ENCODE measurements around the gene ELN. TPM values are rescaled to one million over a fixed set of nuclear protein-coding genes. Genes with fewer than 3 reads are reported as not detected.

Gene ELN
- total RNA-seq, 1 experiment from 2014 or later: not detected

DNA sequence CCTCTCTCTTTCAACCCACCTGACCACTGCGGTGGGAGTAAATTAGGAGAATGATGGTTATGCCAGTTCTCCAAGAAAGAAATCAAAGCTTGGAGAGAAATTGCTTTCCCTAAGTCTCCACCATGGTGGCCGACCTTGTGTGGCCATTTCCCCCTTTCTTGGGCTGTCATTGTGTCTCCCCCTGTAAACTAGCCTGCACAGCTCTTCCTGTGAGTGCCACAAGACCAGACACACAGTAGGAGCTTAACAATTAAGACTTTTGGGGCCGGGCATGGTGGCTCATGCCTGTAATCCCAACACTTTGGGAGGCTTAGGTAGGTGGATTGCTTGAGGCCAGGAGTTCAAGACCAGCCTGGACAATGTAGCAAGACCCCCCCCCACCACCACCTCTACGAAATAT, 36.7 kb downstream of the ELN start:
- in situ Hi-C loops (cut with HindIII; ENCODE audit: low pct_unique_long_range_greater_than_20kb, low sequenced_read_pairs): no loop called here
- DNase-seq (ENCODE audit: low read depth, low spot score): no peak

DNA sequence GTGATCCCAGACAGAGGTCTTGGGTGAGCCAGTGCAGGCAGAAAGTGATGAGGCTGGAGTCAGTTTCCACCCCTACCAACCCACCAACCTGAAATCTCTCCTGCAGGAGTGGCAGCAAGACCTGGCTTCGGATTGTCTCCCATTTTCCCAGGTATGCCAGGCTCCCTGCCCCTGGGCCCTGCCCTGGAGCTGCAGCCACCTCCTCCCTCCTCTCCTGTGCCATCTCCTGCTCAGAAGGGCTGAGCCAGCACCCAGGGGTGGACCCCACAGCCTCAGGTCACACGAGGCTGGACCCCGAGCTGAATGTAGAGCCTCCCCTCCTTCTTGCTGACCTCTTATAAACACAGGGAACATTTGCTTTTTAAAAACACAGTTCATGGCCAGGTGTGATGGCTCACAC, 38.7 kb downstream of the ELN start:
- no peak for DNase-seq (ENCODE audit: low read depth, low spot score)
- in situ Hi-C loops (cut with HindIII; ENCODE audit: low pct_unique_long_range_greater_than_20kb, low sequenced_read_pairs): no loop called here

DNA sequence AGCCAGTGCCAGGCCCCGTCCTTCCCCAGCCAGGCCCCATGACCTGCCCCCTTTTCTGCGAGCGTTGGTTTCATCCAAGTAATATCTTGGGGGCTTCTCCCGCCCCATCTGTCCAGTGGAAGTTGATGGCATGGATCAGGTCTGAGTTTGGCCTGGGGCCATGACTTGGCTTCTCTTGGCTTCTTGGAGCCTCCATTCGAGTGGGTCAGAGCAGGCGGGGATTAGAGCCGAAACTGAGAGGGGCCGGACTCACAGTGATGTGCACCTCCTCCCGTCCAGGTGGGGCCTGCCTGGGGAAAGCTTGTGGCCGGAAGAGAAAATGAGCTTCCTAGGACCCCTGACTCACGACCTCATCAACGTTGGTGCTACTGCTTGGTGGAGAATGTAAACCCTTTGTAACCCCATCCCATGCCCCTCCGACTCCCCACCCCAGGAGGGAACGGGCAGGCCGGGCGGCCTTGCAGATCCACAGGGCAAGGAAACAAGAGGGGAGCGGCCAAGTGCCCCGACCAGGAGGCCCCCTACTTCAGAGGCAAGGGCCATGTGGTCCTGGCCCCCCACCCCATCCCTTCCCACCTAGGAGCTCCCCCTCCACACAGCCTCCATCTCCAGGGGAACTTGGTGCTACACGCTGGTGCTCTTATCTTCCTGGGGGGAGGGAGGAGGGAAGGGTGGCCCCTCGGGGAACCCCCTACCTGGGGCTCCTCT, 40.6 kb downstream of the ELN start:
- DNase-seq (ENCODE audit: low read depth, low spot score): no peak
- in situ Hi-C loops (cut with HindIII; ENCODE audit: low pct_unique_long_range_greater_than_20kb, low sequenced_read_pairs): no loop called here

DNA sequence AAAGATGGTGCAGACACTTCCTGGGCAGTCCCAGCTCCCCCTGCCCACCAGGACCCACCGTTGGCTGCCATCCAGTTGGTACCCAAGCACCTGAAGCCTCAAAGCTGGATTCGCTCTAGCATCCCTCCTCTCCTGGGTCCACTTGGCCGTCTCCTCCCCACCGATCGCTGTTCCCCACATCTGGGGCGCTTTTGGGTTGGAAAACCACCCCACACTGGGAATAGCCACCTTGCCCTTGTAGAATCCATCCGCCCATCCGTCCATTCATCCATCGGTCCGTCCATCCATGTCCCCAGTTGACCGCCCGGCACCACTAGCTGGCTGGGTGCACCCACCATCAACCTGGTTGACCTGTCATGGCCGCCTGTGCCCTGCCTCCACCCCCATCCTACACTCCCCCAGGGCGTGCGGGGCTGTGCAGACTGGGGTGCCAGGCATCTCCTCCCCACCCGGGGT, 41.1 kb downstream of the ELN start:
- in situ Hi-C loops (cut with HindIII; ENCODE audit: low pct_unique_long_range_greater_than_20kb, low sequenced_read_pairs): no loop called here
- DNase-seq (ENCODE audit: low read depth, low spot score): no peak

DNA sequence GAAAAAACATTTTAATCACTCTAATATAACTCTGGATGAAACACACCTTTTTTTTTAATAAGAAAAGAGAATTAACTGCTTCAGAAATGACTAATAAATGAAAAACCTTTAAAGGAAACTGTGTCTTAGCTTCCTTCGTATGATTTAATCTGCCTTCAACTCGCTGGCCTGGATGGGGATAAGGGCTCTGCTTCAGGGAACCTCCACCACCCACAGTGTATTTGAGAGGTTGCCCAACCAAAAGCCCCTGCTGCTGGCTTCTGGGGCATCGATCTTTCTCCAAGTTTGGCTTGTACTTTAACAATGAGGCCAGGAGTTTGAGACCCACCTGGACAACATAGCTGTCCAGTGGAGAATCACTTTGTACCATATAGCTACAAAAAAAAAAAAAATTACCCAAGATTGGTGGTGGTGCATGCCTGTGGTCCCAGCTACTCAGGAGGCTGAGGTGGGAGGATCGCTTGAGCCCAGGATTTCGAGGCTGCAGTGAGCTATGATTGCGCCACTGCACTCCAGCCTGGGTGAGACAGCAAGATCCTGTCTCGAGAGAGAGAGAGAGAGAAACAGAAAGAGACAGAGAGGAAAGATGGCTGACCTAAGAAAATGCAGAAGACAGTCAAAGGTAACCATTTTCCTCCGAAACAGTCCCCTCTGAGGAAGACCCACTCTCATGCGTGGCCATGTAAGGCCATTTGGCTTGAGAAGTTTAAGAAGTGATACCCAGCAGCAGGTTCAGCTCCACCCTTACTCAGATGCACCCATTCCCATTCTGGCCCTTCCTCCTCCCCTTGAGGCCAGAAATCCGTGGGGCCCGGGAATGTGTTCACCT, 42.0 kb downstream of the ELN start:
- in situ Hi-C loops (cut with HindIII; ENCODE audit: low pct_unique_long_range_greater_than_20kb, low sequenced_read_pairs): no loop called here
- DNase-seq (ENCODE audit: low read depth, low spot score): no peak

DNA sequence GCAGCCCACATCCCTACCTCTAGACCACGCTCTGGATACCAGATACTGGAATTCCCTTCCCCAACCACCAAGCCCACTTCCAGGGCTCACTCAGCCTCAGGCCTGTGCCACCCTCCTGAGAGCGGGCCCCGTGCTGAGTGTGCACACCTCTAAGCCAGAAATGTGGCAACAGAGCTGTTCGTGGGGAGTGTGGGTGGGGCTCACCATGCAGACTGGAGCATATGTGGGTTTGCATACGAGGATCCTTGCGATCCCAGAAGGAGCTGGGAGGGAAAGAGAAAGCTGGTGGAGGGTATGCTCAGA, 42.6 kb downstream of the ELN start:
- DNase-seq (ENCODE audit: low read depth, low spot score): no peak
- in situ Hi-C loops (cut with HindIII; ENCODE audit: low pct_unique_long_range_greater_than_20kb, low sequenced_read_pairs): no loop called here

DNA sequence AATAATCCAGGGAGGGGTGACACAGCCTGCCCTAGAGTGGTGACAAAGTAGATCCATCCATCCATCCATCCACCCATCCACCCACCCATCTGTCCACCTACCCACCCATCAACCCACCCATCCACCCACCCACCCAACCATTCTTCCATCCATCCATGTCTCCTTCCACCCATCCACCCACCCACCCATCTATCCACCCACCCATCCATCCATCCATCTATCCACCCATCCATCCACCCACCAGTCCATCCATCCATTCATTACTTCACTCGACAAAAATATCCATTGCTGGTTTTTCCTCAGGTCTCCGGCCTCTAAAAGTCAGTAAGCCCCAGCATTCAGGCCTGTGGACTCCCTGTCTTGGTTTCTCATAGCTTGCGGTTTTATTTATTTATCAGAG, 43.1 kb downstream of the ELN start:
- DNase-seq (ENCODE audit: low read depth, low spot score): no peak
- in situ Hi-C loops (cut with HindIII; ENCODE audit: low pct_unique_long_range_greater_than_20kb, low sequenced_read_pairs): no loop called here

DNA sequence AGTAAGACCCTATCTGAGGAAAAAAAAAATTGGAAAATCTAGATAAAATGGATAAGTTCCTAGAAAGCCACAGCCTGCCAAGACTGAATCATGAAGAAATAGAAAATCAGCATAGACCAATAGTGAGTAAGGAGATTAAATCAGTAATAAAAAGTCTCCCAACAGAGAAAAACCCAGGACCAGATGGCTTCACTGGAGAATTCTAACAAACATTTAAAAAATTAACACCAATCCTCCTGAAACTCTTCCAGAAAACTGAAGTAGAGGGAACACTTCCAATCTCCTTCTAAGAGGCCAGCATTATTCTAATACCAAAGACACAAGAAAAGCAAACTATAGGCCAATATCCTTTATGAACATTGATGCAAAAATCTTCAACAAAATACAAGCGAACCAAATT, 46.8 kb downstream of the ELN start:
- no peak for DNase-seq (ENCODE audit: low read depth, low spot score)
- in situ Hi-C loops (cut with HindIII; ENCODE audit: low pct_unique_long_range_greater_than_20kb, low sequenced_read_pairs): loop anchor here (25.0 kb wide), 1 partner anchor 113 kb away; no protein-coding TSS in a partner anchor

DNA sequence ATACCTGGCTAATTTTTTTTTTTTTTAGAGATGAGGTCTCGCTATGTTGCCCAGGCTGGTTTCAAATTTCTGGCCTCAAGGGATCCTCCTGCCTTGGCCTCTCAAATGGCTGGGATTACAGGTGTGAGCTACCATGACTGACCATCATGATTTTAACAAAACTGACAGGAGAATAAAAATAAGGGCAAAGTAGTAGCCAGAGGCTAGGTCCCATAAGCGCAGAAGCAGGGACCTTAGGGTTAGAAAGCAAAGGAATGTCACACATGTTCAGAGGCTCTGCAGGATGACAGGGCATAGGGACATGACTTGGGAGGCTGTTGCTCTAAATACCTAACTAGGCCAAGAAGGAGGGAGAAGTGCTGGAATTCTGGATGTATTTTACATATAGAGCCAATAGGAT, 50.5 kb downstream of the ELN start:
- no peak for DNase-seq (ENCODE audit: low read depth, low spot score)
- in situ Hi-C loops (cut with HindIII; ENCODE audit: low pct_unique_long_range_greater_than_20kb, low sequenced_read_pairs): loop anchor here (25.0 kb wide), 1 partner anchor 109 kb away; no protein-coding TSS in a partner anchor

DNA sequence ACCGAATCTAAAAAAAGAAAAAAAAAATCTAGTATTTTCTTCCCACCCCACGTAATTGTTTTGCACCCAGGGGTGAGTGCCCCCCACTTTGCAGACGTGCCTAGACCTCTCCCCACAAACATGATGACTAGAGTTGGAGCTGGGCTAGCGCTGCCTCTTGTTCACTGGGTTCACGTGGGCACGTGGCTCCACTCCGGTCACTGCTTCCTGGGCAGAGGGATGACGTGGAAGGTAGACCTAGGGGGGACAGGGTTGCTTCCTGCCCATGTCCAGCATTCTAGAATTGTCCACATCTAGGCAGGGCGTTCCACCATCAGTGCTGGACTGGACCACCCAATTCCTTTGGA, 54.8 kb downstream of the ELN start:
- no peak for DNase-seq (ENCODE audit: low read depth, low spot score)
- in situ Hi-C loops (cut with HindIII; ENCODE audit: low pct_unique_long_range_greater_than_20kb, low sequenced_read_pairs): loop anchor here (25.0 kb wide), 1 partner anchor 105 kb away; no protein-coding TSS in a partner anchor

DNA sequence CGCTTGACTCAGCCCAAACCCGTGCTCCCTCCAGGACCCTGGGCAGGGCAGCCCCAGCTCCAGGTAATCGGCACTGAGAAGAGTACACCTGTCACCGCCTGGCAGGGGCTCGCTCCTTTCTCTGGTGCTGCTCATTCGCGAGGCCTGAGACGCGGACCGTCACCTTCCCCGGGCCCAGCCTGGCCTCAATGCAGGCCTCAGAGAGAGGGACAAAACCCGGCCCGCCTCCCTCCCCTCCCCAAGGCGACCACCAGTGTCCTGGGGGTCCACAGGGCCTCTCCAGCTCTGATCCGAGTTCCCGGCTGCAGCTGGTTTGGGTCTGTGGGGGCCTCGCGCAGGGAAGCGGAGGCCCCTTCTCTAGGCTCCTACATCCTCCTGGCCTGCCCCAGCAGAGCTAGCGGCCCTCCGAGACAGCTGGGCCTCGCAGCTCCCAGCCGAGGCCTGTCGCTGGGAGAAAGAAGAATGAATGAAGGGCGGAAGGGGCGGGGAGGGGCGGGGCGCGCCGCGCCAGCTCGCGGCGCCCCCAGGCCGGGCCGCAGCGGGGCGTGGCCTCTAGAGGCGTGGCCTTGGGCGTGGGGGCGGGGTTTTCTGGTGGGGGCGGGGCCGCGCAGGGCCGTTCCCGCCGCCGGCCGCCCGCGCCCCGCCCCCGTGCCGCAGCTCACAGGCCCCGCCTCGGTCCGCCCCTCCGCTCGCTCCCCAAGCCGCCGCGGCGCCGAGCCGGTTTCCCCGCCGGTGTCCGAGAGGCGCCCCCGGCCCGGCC, 55.3 kb downstream of the ELN start, which contains the start of gene LIMK1:
Gene LIMK1 (plus strand): TSS at position 688 of the 760 bp plus-strand sequence. CDS start 187 bp downstream, outside the sequence.
- DNase-seq (ENCODE audit: low read depth, low spot score): peak; percentile 78
- in situ Hi-C loops (cut with HindIII; ENCODE audit: low pct_unique_long_range_greater_than_20kb, low sequenced_read_pairs): loop anchor here (25.0 kb wide), 1 partner anchor 104 kb away; no protein-coding TSS in a partner anchor

DNA sequence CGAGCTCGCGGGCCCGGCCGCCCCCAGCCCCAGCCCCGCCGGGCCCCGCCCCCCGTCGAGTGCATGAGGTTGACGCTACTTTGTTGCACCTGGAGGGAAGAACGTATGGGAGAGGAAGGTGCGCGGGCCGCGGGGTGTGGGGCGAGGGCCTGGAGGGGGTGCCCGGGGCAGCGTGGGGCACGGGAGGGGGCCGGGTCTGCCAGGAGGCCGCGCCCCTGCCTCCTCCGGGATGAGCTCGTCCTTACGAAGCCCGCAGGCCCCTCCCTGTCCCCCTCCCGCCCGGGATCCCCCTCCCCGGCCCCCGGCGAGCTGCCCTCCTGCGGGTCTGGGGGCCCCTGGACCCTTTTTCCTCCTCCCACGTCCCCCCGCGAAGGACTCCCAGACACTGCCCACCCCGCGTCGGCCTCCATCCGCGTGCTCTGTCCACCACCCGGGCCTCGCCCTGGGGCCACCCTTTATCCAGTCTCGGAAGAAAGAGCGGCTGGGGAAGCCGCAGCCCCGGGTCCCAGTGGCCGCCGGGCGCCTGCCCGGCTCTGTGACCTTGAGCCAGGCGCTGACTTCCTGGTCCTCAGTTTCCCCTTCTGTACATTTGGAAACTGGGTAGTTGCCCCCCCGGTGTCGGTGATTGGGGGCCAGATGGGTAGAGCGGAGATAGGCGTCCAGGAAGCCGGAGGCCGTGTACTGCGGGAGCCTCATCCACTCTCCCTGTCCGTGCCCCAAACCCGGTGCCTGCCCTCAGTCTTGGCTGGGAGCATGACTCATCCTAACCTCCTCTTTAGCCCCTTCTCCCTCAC, 56.2 kb downstream of the ELN start:
- in situ Hi-C loops (cut with HindIII; ENCODE audit: low pct_unique_long_range_greater_than_20kb, low sequenced_read_pairs): loop anchor here (25.0 kb wide), 1 partner anchor 103 kb away; no protein-coding TSS in a partner anchor

DNA sequence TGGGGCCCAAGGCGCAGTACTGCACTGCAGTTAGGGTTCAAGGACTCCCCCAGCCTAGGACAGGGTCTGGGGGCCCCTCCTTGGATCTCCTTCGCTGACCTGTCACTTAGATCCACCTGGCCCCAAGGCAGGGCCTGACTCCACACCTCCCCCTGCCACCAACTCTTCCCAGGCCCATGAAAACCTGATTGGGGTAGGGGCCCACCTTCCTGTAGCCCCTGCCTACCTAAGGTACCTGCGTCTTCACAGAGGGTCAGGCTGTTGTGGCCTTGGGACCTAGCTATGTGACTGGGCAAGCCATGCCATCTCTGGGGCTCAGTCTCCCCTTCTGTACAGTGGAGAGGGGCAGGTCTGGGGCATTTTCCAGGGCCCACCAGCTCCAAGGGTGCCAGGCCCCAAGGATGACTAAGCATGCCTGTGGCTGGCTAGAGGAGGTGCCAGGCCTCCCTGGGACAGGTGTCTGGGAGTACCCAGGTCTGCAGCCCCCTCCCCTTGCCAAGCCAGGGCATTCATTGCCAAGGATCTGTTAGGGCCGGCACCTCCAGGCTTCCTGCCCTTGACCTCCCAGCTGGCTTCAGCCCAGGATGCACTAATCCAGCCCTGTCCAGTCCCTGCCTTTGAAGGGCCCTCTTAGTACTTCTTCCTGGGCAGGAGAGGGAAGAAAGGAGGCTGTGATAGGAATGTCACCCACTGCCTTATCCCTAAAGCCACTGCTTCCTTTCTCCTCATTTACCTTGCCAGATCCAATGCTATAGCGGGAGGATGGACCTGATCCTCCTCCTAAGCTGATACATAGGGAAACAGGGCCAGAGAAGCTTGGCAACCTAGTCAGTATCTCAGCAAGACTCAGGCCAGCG, 57.0 kb downstream of the ELN start:
- in situ Hi-C loops (cut with HindIII; ENCODE audit: low pct_unique_long_range_greater_than_20kb, low sequenced_read_pairs): loop anchor here (25.0 kb wide), 1 partner anchor 102 kb away; no protein-coding TSS in a partner anchor
- no peak for DNase-seq (ENCODE audit: low read depth, low spot score)

More for the DNA sequence above, 56.2 kb downstream of the ELN start:
- DNase-seq (ENCODE audit: low read depth, low spot score): peak; percentile 29

DNA sequence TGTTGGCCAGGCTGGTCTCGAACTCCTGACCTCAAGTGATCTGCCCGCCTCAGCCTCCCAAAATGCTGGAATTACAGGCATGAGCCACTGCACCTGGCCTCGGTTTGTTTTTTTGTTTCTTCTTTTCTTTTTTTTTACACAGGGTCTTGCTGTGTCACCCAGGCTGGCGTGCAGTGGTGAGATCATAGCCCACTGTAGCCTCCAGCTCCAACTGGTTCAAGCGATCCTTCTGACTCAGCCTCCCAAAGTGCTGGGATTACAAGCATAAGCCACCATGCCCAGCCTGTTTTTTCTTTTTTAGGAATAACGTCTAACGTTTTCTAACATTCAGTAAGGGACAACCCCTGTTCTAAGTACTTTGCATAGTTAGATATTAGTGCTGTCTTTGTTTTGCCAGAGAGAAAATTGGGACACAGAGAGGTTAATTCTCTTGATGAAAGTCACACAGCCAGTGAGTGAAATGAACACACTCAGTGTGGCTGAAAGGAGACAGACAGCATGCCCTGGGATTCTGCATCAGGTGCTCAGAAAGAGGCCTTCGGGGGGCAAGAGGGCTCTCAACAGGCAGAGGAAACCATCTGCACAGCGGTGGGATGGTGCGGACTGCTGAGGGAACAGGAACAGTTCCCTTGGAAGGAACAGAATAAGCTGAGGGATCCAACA, 59.9 kb downstream of the ELN start:
- DNase-seq (ENCODE audit: low read depth, low spot score): no peak
- in situ Hi-C loops (cut with HindIII; ENCODE audit: low pct_unique_long_range_greater_than_20kb, low sequenced_read_pairs): loop anchor here (25.0 kb wide), 1 partner anchor 99 kb away; no protein-coding TSS in a partner anchor

DNA sequence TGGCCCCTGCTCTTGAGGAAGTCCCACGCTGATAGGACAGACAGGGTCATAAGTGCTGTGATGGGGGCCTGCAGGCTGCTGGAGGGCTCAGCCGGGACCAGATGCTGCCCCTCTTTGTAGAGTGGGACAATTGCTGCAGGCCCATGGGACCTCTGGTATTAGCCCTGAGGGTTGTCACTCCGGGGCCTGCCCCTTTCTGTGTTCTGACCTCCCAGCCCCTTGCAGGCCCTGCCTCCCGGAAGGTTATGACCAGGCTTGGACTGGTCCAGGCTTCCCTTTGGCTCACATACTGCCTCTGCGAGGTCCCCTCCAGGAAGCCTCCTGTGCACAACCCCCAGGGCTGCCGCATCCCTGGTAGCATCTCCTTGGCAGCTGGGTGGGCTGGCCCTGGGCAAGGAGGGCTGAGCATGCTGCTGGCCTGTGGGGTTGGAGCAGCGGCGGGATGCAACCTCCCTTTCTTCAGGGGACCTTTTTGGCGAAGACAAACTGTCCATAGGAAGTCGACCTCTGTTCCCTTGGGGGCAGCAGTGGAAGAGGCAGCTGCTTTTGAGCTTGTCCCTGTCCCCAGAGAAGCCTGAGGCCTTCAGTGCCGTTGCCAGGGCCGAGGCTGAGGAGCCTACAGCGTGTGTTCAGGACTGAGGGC, 64.5 kb downstream of the ELN start:
- DNase-seq (ENCODE audit: low read depth, low spot score): no peak
- in situ Hi-C loops (cut with HindIII; ENCODE audit: low pct_unique_long_range_greater_than_20kb, low sequenced_read_pairs): loop anchor here (25.0 kb wide), 1 partner anchor 95 kb away; no protein-coding TSS in a partner anchor
